PC-9 (cell line): ENCODE results near the gene GALNT5.

Experiments used
- EZH2 ChIP-seq: fragments of 200-600 bp; sonication (generic); IDR thresholded peaks from 2 replicates; pipeline ENCODE4 v1.8.0; 2017; ENCODE audit warnings: antibody characterized with exemption, low read depth
- TF ChIP-seq, protein P1 (sequence below): fragments of 200-600 bp; sonication (generic); conservative IDR thresholded peaks from 2 replicates; pipeline ENCODE4 v1.6.1; 2017; ENCODE audit warnings: mixed run types, antibody characterized with exemption, mild to moderate bottlenecking, moderate library complexity

DNA sequence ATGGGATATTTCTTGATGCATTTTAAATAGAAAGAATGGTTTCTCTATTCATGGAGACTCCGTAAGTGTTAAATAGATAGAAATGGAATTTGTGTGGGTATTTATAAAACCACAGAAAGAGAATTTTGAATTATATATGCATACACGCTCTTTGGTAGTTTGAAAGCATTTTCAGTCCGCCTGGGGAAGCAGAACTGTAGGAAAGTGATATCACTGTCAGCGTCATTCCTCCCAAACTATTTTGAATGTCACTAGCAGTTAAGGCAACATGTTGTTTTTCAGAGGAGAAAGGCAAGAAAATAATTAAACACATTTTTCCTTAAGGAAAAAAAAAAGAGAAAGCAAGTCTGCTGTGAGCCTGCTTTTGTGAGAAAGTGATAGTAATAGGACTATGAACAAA is 76.8 kb downstream of the GALNT5 start:
- TF ChIP-seq, protein P1, sequence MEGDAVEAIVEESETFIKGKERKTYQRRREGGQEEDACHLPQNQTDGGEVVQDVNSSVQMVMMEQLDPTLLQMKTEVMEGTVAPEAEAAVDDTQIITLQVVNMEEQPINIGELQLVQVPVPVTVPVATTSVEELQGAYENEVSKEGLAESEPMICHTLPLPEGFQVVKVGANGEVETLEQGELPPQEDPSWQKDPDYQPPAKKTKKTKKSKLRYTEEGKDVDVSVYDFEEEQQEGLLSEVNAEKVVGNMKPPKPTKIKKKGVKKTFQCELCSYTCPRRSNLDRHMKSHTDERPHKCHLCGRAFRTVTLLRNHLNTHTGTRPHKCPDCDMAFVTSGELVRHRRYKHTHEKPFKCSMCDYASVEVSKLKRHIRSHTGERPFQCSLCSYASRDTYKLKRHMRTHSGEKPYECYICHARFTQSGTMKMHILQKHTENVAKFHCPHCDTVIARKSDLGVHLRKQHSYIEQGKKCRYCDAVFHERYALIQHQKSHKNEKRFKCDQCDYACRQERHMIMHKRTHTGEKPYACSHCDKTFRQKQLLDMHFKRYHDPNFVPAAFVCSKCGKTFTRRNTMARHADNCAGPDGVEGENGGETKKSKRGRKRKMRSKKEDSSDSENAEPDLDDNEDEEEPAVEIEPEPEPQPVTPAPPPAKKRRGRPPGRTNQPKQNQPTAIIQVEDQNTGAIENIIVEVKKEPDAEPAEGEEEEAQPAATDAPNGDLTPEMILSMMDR = no peak
- TF ChIP-seq EZH2 = no peak
